Thyroid gland (tissue), 4 donors: ENCODE results near the gene NRN1L. TPM values are rescaled to one million over a fixed set of nuclear protein-coding genes. Genes with fewer than 3 reads are reported as not detected.
"Not testable (repeated sequence)": the region's sequence is repeated elsewhere in the genome, so short reads cannot be mapped to it uniquely, and the experiment has no call there.

ENCODE experiments used
- DNase-seq, 2 donors: peaks; one replicate each; pipeline ENCODE4 v3.0.0-alpha.2; 2019
- H3K27ac ChIP-seq, 3 donors: fragments of 200-600 bp; sonication (generic); 1 replicate in 2 of 3; 2 replicates in 1 of 3; pipeline ENCODE4 v1.5.1; 2016 to 2019; ENCODE audit warnings: mild to moderate bottlenecking in 1 of 3, moderate library complexity in 1 of 3
- H3K27me3 ChIP-seq: fragments of 200-600 bp; sonication (generic); one replicate; pipeline ENCODE4 v1.5.1; 2019
- H3K36me3 ChIP-seq, 2 donors: fragments of 200-600 bp; sonication (generic); one replicate each; pipeline ENCODE4 v1.5.1; 2016 to 2019
- H3K4me1 ChIP-seq, 2 donors: fragments of 200-600 bp; sonication (generic); one replicate each; pipeline ENCODE4 v1.5.1; 2017 to 2019
- H3K4me3 ChIP-seq, 3 donors: fragments of 200-600 bp; sonication (generic); replicated peaks in 1 of 3; 1 replicate in 2 of 3; 2 replicates in 1 of 3; pipeline ENCODE4 v1.5.1; 2016; ENCODE audit warnings: mild to moderate bottlenecking in 1 of 3
- H3K9me3 ChIP-seq: fragments of 200-600 bp; sonication (generic); one replicate; pipeline ENCODE4 v1.5.1; 2017
- CTCF ChIP-seq, 6 experiments: fragments of 200-600 bp in 3 of 6; fragments of 450-650 bp in 3 of 6; sonication (generic) in 3 of 6; IDR thresholded peaks; one replicate each; pipeline ENCODE4 v1.5.1; 2016 to 2019; ENCODE audit warnings: antibody characterized with exemption in 6 of 6, mild to moderate bottlenecking in 2 of 6, inconsistent platforms in 1 of 6, moderate library complexity in 1 of 6
- POLR2A ChIP-seq, 2 donors: fragments of 450-650 bp; IDR thresholded peaks; one replicate each; pipeline ENCODE4 v1.6.1; 2017; ENCODE audit warnings: antibody characterized with exemption in 2 of 2, mild to moderate bottlenecking in 2 of 2, moderate library complexity in 1 of 2
- WGBS, 2 donors: methylation state at CpG; one replicate each; pipeline ENCODE4 v1.1.5; 2017; 5-methylcytosine and 5-hydroxymethylcytosine counted together
- intact Hi-C: fragments of 100-400 bp; cut with DNase I; formaldehyde crosslinking; loops from one replicate; pipeline ENCODE4 v1.15.1; 2023
- total RNA-seq, 4 donors: library from RNA; depleted of rRNA; stranded (reverse); fragments of >200 nt; gene quantifications; one replicate each; pipeline ENCODE4 v1.2.3, GENCODE V29; 2016

NRN1L gene
- total RNA-seq, 4 donors from 2014 or later: 2.0 TPM; not detected in 3

GRCh38 chr16:67914758-67915495, 30.2 kb downstream of the NRN1L start:
- Histone ChIP-seq H3K27me3 (no peaks in the 10 kb centered on the region), H3K4me1 (peaks cover 28 to 54% of the 10 kb centered on the region in 2 donors), H3K36me3 (peaks cover 0 to 8% of the 10 kb centered on the region in 2 donors), H3K9me3 (no peaks in the 10 kb centered on the region), H3K27ac (peak overlapping the region in 1 of 3 donors; percentile 1), H3K4me3 (no peak overlapping the region)
- TF ChIP-seq CTCF (IDR thresholded peaks at IDR 0.05) (no peak), POLR2A (IDR thresholded peaks at IDR 0.05) (no peak)
- DNase-seq: no peak
- intact Hi-C loops: no loop called here
- 85 to 86% methylated on average over 7 of the region's 7 CpGs for WGBS, 2 donors

GRCh38 chr16:67915496-67915769, 30.7 kb downstream of the NRN1L start:
- DNase-seq, intact Hi-C loops, H3K9me3 ChIP-seq, H3K36me3 ChIP-seq, H3K27me3 ChIP-seq, H3K4me3 ChIP-seq: not testable (repeated sequence)
- Histone ChIP-seq H3K4me1 (peaks cover 28 to 55% of the 10 kb centered on the region in 2 donors), H3K27ac (peak overlapping the region in 1 of 3 donors; percentile 72)
- 27 to 46% methylated on average over 2 of the region's 2 CpGs for WGBS, 2 donors

GRCh38 chr16:67915831-67916723, 31.4 kb downstream of the NRN1L start:
- Histone ChIP-seq H3K27ac (peak overlapping the region in 2 of 3 donors; percentile 67 to 72), H3K4me1 (peaks cover 28 to 55% of the 10 kb centered on the region in 2 donors)
- intact Hi-C loops: no loop called here

GRCh38 chr16:67917140-67917851, 32.6 kb downstream of the NRN1L start:
- TF ChIP-seq POLR2A (IDR thresholded peaks at IDR 0.05) (no peak), CTCF (IDR thresholded peaks at IDR 0.05) (no peak)
- H3K27me3 ChIP-seq: no peaks in the 10 kb centered on the region
- H3K4me1 ChIP-seq: peaks cover 29 to 58% of the 10 kb centered on the region in 2 donors
- peak overlapping the region; percentile 52 to 72 (median 67) for H3K27ac ChIP-seq
- WGBS, 2 donors: 45 to 46% methylated on average over 4 to 5 of the region's 6 CpGs
- intact Hi-C loops: no loop called here
- no peaks in the 10 kb centered on the region for H3K36me3 ChIP-seq
- H3K9me3 ChIP-seq: no peaks in the 10 kb centered on the region
- DNase-seq: peak; percentile 92 to 94
- H3K4me3 ChIP-seq: no peak overlapping the region

More at GRCh38 chr16:67915831-67916723, 31.4 kb downstream of the NRN1L start:
- TF ChIP-seq POLR2A (IDR thresholded peaks at IDR 0.05) (no peak), CTCF (IDR thresholded peaks at IDR 0.05) (no peak)
- 44 to 66% methylated on average over 7 of the region's 7 CpGs for WGBS, 2 donors
- no peaks in the 10 kb centered on the region for H3K27me3 ChIP-seq
- peak; percentile 46 to 50 for DNase-seq
- H3K4me3 ChIP-seq: no peak overlapping the region
- H3K36me3 ChIP-seq: peaks cover 0 to 5% of the 10 kb centered on the region in 2 donors
- H3K9me3 ChIP-seq: no peaks in the 10 kb centered on the region

GRCh38 chr16:67917852-67918236, 33.2 kb downstream of the NRN1L start:
- peaks cover 32 to 64% of the 10 kb centered on the region in 2 donors for H3K4me1 ChIP-seq
- DNase-seq: peak; percentile 77 to 78
- intact Hi-C loops: no loop called here
- H3K9me3 ChIP-seq: no peaks in the 10 kb centered on the region
- TF ChIP-seq CTCF (IDR thresholded peaks at IDR 0.05) (no peak), POLR2A (IDR thresholded peaks at IDR 0.05) (no peak)
- 31 to 55% methylated on average over 4 of the region's 4 CpGs for WGBS, 2 donors
- H3K27ac ChIP-seq: peak overlapping the region; percentile 52 to 72 (median 67)
- no peak overlapping the region for H3K4me3 ChIP-seq
- no peaks in the 10 kb centered on the region for H3K36me3 ChIP-seq
- H3K27me3 ChIP-seq: no peaks in the 10 kb centered on the region
